IMR-90 (cell line): ENCODE measurements around the gene PDCD1LG2. TPM values are rescaled to one million over a fixed set of nuclear protein-coding genes. Genes with fewer than 3 reads are reported as not detected.
"Not testable (repeated sequence)": the region's sequence is repeated elsewhere in the genome, so short reads cannot be mapped to it uniquely, and the experiment has no call there.

Experiments used
- ATAC-seq: fragments of 200-7000 bp; cut with Tn5 transposase; 2 replicates; pipeline ENCODE4 v1.9.1; 2020; ENCODE audit warnings: low read depth, mild to moderate bottlenecking, moderate library complexity
- BruUV-seq: library from RNA; stranded (reverse); fragments of 400-500 nt; replicated peaks from 2 replicates; lab custom pipeline; 2021; lab: Mats Ljungman, UMichigan
- CTCF ChIA-PET: fragments of 300-600 bp; formaldehyde crosslinking; extraction: SDS; loops from one replicate; lab custom pipeline; 2021; ENCODE audit warnings: antibody characterized with exemption; lab: Yijun Ruan, JAX
- POLR2A ChIA-PET: fragments of 300-600 bp; sonication (Branson Sonifier 250); formaldehyde crosslinking; loops from one replicate; lab custom pipeline; 2022; ENCODE audit warnings: antibody characterized with exemption; ENCODE audit not compliant: unreplicated experiment; lab: Charles Lee
- DNase-seq: peaks from one replicate; pipeline ENCODE4 v3.0.0; 2013
- H2AFZ ChIP-seq: replicated peaks from 2 replicates; pipeline ENCODE3; 2013; ENCODE audit warnings: low read length, mild to moderate bottlenecking; ENCODE audit not compliant: poor library complexity
- H2AK5ac ChIP-seq: 2 replicates; pipeline ENCODE4 v1.6.1; 2013; ENCODE audit warnings: low read depth, low read length, inconsistent platforms
- H2AK9ac ChIP-seq: replicated peaks from 2 replicates; pipeline ENCODE3; 2013; ENCODE audit warnings: mild to moderate bottlenecking, low read depth, low read length, moderate library complexity; ENCODE audit not compliant: poor library complexity
- H2BK120ac ChIP-seq: 2 replicates; pipeline ENCODE4 v1.6.1; 2013; ENCODE audit warnings: low read depth, low read length, inconsistent platforms
- H2BK15ac ChIP-seq: 3 replicates; pipeline ENCODE4 v1.6.1; 2013; ENCODE audit warnings: low read depth, low read length, inconsistent platforms
- H2BK20ac ChIP-seq: 2 replicates; pipeline ENCODE4 v1.6.1; 2013; ENCODE audit warnings: low read depth, mild to moderate bottlenecking, inconsistent platforms, low read length, moderate library complexity
- H2BK5ac ChIP-seq: 2 replicates; pipeline ENCODE4 v1.6.1; 2013; ENCODE audit warnings: mild to moderate bottlenecking, low read depth, low read length, inconsistent platforms; ENCODE audit not compliant: poor library complexity, severe bottlenecking
- H3K14ac ChIP-seq: replicated peaks from 2 replicates; pipeline ENCODE4 v1.6.1; 2013; ENCODE audit warnings: low read depth, low read length, inconsistent platforms
- H3K18ac ChIP-seq: 2 replicates; pipeline ENCODE4 v1.6.1; 2013; ENCODE audit warnings: low read depth, low read length, control low read depth
- H3K23ac ChIP-seq: 2 replicates; pipeline ENCODE4 v1.6.1; 2013; ENCODE audit warnings: low read depth, low read length, inconsistent platforms
- H3K27ac ChIP-seq: 2 replicates; pipeline ENCODE4 v1.5.1; 2013; ENCODE audit warnings: mild to moderate bottlenecking, control low read depth, low read length; ENCODE audit not compliant: insufficient read depth
- H3K27me3 ChIP-seq: 2 replicates; pipeline ENCODE4 v1.6.1; 2013; ENCODE audit warnings: low read length; ENCODE audit not compliant: control insufficient read depth, insufficient read depth
- H3K36me3 ChIP-seq: 2 replicates; pipeline ENCODE4 v1.6.1; 2013; ENCODE audit warnings: low read length, mixed read lengths; ENCODE audit not compliant: control insufficient read depth, insufficient read depth
- H3K4ac ChIP-seq: 2 replicates; pipeline ENCODE4 v1.6.1; 2013; ENCODE audit warnings: low read depth, low read length, inconsistent platforms
- H3K4me1 ChIP-seq: 2 replicates; pipeline ENCODE4 v1.6.1; 2013; ENCODE audit warnings: low read length, mixed read lengths; ENCODE audit not compliant: control insufficient read depth, insufficient read depth
- H3K4me2 ChIP-seq: 2 replicates; pipeline ENCODE4 v1.6.1; 2013; ENCODE audit warnings: low read depth, mild to moderate bottlenecking, control low read depth, low read length, moderate library complexity
- H3K4me3 ChIP-seq: 2 replicates; pipeline ENCODE4 v1.5.1; 2013; ENCODE audit warnings: low read depth, mild to moderate bottlenecking, control low read depth, low read length, moderate library complexity; ENCODE audit not compliant: insufficient read depth
- H3K56ac ChIP-seq: 2 replicates; pipeline ENCODE4 v1.6.1; 2013; ENCODE audit warnings: low read length, inconsistent platforms; ENCODE audit not compliant: insufficient read depth; ENCODE audit errors: extremely low read depth
- H3K79me1 ChIP-seq, 2 experiments: 2 replicates each; pipeline ENCODE4 v1.6.1; 2013; ENCODE audit warnings: low read length in 2 of 2, inconsistent platforms in 1 of 2, low read depth in 1 of 2
- H3K9ac ChIP-seq: 2 replicates; pipeline ENCODE4 v1.6.1; 2013; ENCODE audit warnings: low read depth, low read length, control low read depth
- H3K9me1 ChIP-seq: 2 replicates; pipeline ENCODE4 v1.6.1; 2013; ENCODE audit warnings: low read length, inconsistent platforms; ENCODE audit not compliant: insufficient read depth
- H3K9me3 ChIP-seq: 2 replicates; pipeline ENCODE4 v1.6.1; 2013; ENCODE audit warnings: low read length; ENCODE audit not compliant: control insufficient read depth, insufficient read depth
- H4K20me1 ChIP-seq: 2 replicates; pipeline ENCODE4 v1.6.1; 2013; ENCODE audit warnings: low read length, inconsistent platforms; ENCODE audit not compliant: insufficient read depth
- H4K5ac ChIP-seq: 2 replicates; pipeline ENCODE4 v1.6.1; 2013; ENCODE audit warnings: mild to moderate bottlenecking, low read depth, low read length, control low read depth
- H4K8ac ChIP-seq, 2 experiments: 2 replicates each; pipeline ENCODE4 v1.6.1; 2013; ENCODE audit warnings: low read depth in 2 of 2, low read length in 2 of 2, control low read depth in 1 of 2, inconsistent platforms in 1 of 2
- H4K91ac ChIP-seq: 2 replicates; pipeline ENCODE4 v1.6.1; 2013; ENCODE audit warnings: low read depth, low read length, inconsistent platforms; ENCODE audit not compliant: insufficient read depth
- ELK1 ChIP-seq: fragments of 150-350 bp; IDR thresholded peaks from 2 replicates; pipeline ENCODE4 v1.6.1; 2016; ENCODE audit warnings: low read depth, mild to moderate bottlenecking, low read length, moderate library complexity, borderline replicate concordance
- POLR2A ChIP-seq: IDR thresholded peaks from 2 replicates; pipeline ENCODE4 v1.6.1; 2012; ENCODE audit warnings: mild to moderate bottlenecking, low read depth, low read length
- WGBS, 2 experiments: methylation state at CpG; one replicate each; pipeline versions ENCODE4 v1.1.5 to v1.1.7; 2013; ENCODE audit warnings: missing lambda C conversion rate in 2 of 2; ENCODE audit not compliant: insufficient read length in 1 of 2; ENCODE audit errors: extremely low coverage in 2 of 2; 5-methylcytosine and 5-hydroxymethylcytosine counted together
- dilution Hi-C: fragments of 300-500 bp; cut with HindIII; formaldehyde crosslinking; loops from one replicate; pipeline ENCODE4 v1.14.3; 2018; ENCODE audit warnings: low sequenced_read_pairs; ENCODE audit not compliant: unreplicated experiment
- in situ Hi-C: fragments of 300-500 bp; cut with MboI; formaldehyde crosslinking; loops from 3 replicates; pipeline ENCODE4 v1.14.3; 2019; ENCODE audit warnings: low sequenced_read_pairs, inconsistent platforms, mixed read lengths
- intact Hi-C: fragments of 100-400 bp; cut with micrococcal nuclease; formaldehyde crosslinking; loops from 2 replicates; pipeline ENCODE4 v1.10.0; 2022
- polyA plus RNA-seq, 3 experiments: library from polyadenylated mRNA; depleted of rRNA; stranded (reverse); fragments of >200 nt; gene quantifications; 2 replicates each; pipeline ENCODE4 v1.2.3, GENCODE V29; 2012; ENCODE audit warnings: low replicate concordance in 1 of 3
- total RNA-seq: library from RNA; depleted of rRNA; stranded (reverse); fragments of >200 nt; gene quantifications from 2 replicates; pipeline ENCODE4 v1.2.3, GENCODE V29; 2012

PDCD1LG2 gene
- total and polyA plus RNA-seq, 2 of the 4 experiments (the other 2 are of a cell fraction) = 17.5 to 33.3 TPM

- TF ChIP-seq POLR2A (peak; percentile 55), ELK1 (no peak)
These were observed at the start of gene PDCD1LG2 (continued) for GRCh38 chr9:5510360-5510931.

GRCh38 chr9:5464831-5465330 is 45.5 kb upstream of the PDCD1LG2 start:
- H2BK120ac ChIP-seq, dilution Hi-C loops, H2BK15ac ChIP-seq, POLR2A ChIA-PET, H3K9me3 ChIP-seq, H3K4me3 ChIP-seq, H3K4ac ChIP-seq, H4K91ac ChIP-seq, H3K14ac ChIP-seq, H2AK9ac ChIP-seq, H3K56ac ChIP-seq, H3K4me1 ChIP-seq, H4K5ac ChIP-seq, H3K27ac ChIP-seq, DNase-seq, intact Hi-C loops, ATAC-seq, BruUV-seq, H3K18ac ChIP-seq, H3K23ac ChIP-seq, H2AK5ac ChIP-seq, H2BK20ac ChIP-seq, H4K8ac ChIP-seq, H3K27me3 ChIP-seq, H2AFZ ChIP-seq, H2BK5ac ChIP-seq, H3K9ac ChIP-seq, H4K20me1 ChIP-seq, H3K4me2 ChIP-seq: not testable (repeated sequence)
- CTCF ChIA-PET = interaction anchor here (2.6 kb wide), 1 partner anchor 14 kb away, joined by 6 read pairs; the partner anchor contains the start of gene CD274
- H3K79me1 ChIP-seq = peaks cover 17 to 29% of the 10 kb centered on the region in 2 experiments
- H3K36me3 ChIP-seq = peaks cover 23% of the 10 kb centered on the region
- H3K9me1 ChIP-seq = peaks cover 13% of the 10 kb centered on the region
- in situ Hi-C loops = loop anchor here (25.0 kb wide), 1 partner anchor 247 kb away; no protein-coding TSS in a partner anchor
- WGBS, 2 experiments = 95% methylated on average over 3 of the region's 4 CpGs; no CpG with 5 or more reads in 1 of the 2 experiments
